K562 treated with DMSO at 1 percent for 48 hours (cell line): ENCODE measurements around the gene NT5E. TPM values are rescaled to one million over a fixed set of nuclear protein-coding genes. Genes with fewer than 3 reads are reported as not detected.

Experiments used
- total RNA-seq: library from RNA; unstranded; fragments of 300-600 nt; gene quantifications from 2 replicates; pipeline ENCODE4 v1.2.3, GENCODE V29; 2022; ENCODE audit warnings: low replicate concordance; ENCODE audit errors: extremely low read depth

The NT5E gene
- total RNA-seq, result not detected in 2 replicates

DNA sequence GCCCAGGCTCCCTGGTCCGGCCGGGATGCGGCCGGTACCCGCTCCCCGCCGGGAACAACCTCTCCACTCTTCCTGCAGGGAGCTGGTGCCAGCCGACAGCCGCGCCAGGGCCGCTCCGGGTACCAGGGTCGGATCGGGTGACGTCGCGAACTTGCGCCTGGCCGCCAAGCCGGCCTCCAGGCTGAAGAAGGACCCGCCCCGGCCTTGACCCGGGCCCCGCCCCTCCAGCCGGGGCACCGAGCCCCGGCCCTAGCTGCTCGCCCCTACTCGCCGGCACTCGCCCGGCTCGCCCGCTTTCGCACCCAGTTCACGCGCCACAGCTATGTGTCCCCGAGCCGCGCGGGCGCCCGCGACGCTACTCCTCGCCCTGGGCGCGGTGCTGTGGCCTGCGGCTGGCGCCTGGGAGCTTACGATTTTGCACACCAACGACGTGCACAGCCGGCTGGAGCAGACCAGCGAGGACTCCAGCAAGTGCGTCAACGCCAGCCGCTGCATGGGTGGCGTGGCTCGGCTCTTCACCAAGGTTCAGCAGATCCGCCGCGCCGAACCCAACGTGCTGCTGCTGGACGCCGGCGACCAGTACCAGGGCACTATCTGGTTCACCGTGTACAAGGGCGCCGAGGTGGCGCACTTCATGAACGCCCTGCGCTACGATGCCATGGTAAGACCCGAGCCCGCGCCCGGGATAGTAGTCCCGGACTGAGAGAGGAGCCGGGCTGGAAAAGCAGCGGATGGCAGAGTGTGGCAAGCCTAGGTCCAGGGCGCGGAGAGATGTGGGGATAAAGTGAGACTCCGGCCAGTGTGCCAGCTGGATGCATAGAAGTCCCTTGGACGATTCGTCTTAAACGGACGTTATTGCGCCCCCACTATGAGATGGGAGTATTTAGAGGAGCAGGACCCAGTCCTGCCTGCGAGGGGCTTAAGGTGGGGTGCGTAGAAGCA lies at the start of gene NT5E:
NT5E (plus strand) TSS at position 266 of the 942 bp plus-strand sequence; CDS start at position 323, 57 bp downstream.

Other genes with a start within 250 kb of the NT5E start
- gene SNX14, start 143.8 kb downstream of the NT5E start, total RNA-seq, result not detected in 2 replicates
- not detected in 2 replicates for gene SYNCRIP, start 192.8 kb downstream of the NT5E start, total RNA-seq